K562 (cell line): ENCODE data around the gene BCKDHB. TPM values are rescaled to one million over a fixed set of nuclear protein-coding genes. Genes with fewer than 3 reads are reported as not detected.

Source experiments
- BHLHE40 ChIP-seq: IDR thresholded peaks from 2 replicates; pipeline ENCODE4 v1.6.1; 2011; ENCODE audit warnings: low read length, improper control_type of control experiment
- CHD1 ChIP-seq: fragments of 200-600 bp; sonication (generic); IDR thresholded peaks from one replicate; pipeline ENCODE4 v1.6.1; 2012; ENCODE audit warnings: mild to moderate bottlenecking, moderate library complexity, low read length, inconsistent platforms
- E4F1 ChIP-seq: fragments of 250-450 bp; sonication (Bioruptor Pico); IDR thresholded peaks from 2 replicates; pipeline ENCODE4 v1.5.0; 2021; ENCODE audit warnings: mild to moderate bottlenecking, borderline replicate concordance
- HMGN3 ChIP-seq: IDR thresholded peaks from 2 replicates; pipeline ENCODE4 v1.6.1; 2011; ENCODE audit warnings: borderline replicate concordance, low read depth, mild to moderate bottlenecking, mixed read lengths, low read length; ENCODE audit not compliant: insufficient read length; ENCODE audit errors: extremely low read depth
- MAX ChIP-seq: sonication (generic); formaldehyde crosslinking; IDR thresholded peaks from 2 replicates; pipeline ENCODE4 v1.9.0; 2022; ENCODE audit warnings: mild to moderate bottlenecking, missing genetic modification reagents
- MIER1 ChIP-seq: fragments of 450-650 bp; IDR thresholded peaks from 2 replicates; pipeline ENCODE4 v1.6.1; 2016; ENCODE audit warnings: antibody characterized with exemption, mild to moderate bottlenecking, low read depth
- MNT ChIP-seq, 2 experiments: fragments of 450-650 bp; conservative IDR thresholded peaks; 2 replicates each; pipeline ENCODE4 v1.6.1; 2017; ENCODE audit warnings: mild to moderate bottlenecking in 2 of 2, moderate library complexity in 2 of 2
- MXI1 ChIP-seq: IDR thresholded peaks from 2 replicates; pipeline ENCODE4 v1.6.1; 2011; ENCODE audit warnings: low read depth, mild to moderate bottlenecking, improper control_type of control experiment, low read length
- MYC ChIP-seq, 2 experiments: fragments of 250-450 bp in 1 of 2; sonication (Bioruptor Pico) in 1 of 2; IDR thresholded peaks; 2 replicates each; pipeline versions ENCODE4 v1.5.1 to v1.6.1; 2012 to 2021; ENCODE audit warnings: low read depth in 2 of 2, borderline replicate concordance in 1 of 2, improper control_type of control experiment in 1 of 2, low read length in 1 of 2, mild to moderate bottlenecking in 1 of 2, moderate library complexity in 1 of 2
- NFYB ChIP-seq: IDR thresholded peaks from 2 replicates; pipeline ENCODE4 v1.6.1; 2011; ENCODE audit warnings: mild to moderate bottlenecking, moderate library complexity; ENCODE audit not compliant: insufficient read length; ENCODE audit errors: extremely low read depth
- NR2C2 ChIP-seq, 2 experiments: fragments of 200-800 bp in 1 of 2; sonication (Bioruptor generic) in 1 of 2; sonication (generic) in 1 of 2; formaldehyde crosslinking in 1 of 2; IDR thresholded peaks; 2 replicates each; pipeline versions ENCODE4 v1.6.1 to v1.8.0; 2016 to 2022; ENCODE audit warnings: mild to moderate bottlenecking in 1 of 2, missing compliant biosample characterization in 1 of 2, missing genetic modification characterization in 1 of 2, missing genetic modification reagents in 1 of 2
- PHF8 ChIP-seq: fragments of 200-600 bp; sonication (generic); IDR thresholded peaks from 2 replicates; pipeline ENCODE4 v1.6.1; 2012; ENCODE audit warnings: mixed run types, mild to moderate bottlenecking, inconsistent platforms, low read length, moderate library complexity, borderline replicate concordance
- SNIP1 ChIP-seq: fragments of 450-650 bp; IDR thresholded peaks from 2 replicates; pipeline ENCODE4 v1.7.1; 2017; ENCODE audit warnings: low read depth, mild to moderate bottlenecking
- SP1 ChIP-seq: sonication (generic); formaldehyde crosslinking; IDR thresholded peaks from 2 replicates; pipeline ENCODE4 v1.8.1; 2022; ENCODE audit warnings: mild to moderate bottlenecking, missing genetic modification reagents
- TEAD1 ChIP-seq, 2 experiments: fragments of 450-650 bp in 1 of 2; sonication (generic) in 1 of 2; formaldehyde crosslinking; IDR thresholded peaks; 2 replicates each; pipeline versions ENCODE4 v1.4.0 to v1.8.0; 2020 to 2022; ENCODE audit warnings: mild to moderate bottlenecking in 2 of 2, missing genetic modification reagents in 1 of 2
- TSHZ1 ChIP-seq: fragments of 250-450 bp; sonication (Bioruptor Pico); IDR thresholded peaks from 2 replicates; pipeline ENCODE4 v1.4.0; 2020; ENCODE audit warnings: mild to moderate bottlenecking, moderate library complexity
- polyA plus RNA-seq, 8 experiments: library from polyadenylated mRNA; depleted of rRNA in 4 of 8; stranded (reverse) in 5 of 8; unstranded in 3 of 8; fragments of >200 nt; fragmentation: Nextera tagmentation in 2 of 8; fragmentation: Illumina TruSeq in 1 of 8; extraction: Ambion mirVana in 2 of 8; extraction: Trizol in 1 of 8; gene quantifications; 2 replicates each; pipeline versions ENCODE4 v1.2.1 to v1.2.3, GENCODE V29; 2011 to 2014; ENCODE audit warnings: inconsistent platforms in 1 of 8, missing spikeins in 1 of 8
- total RNA-seq, 7 experiments: library from RNA; depleted of rRNA in 6 of 7; stranded (reverse); fragments of >200 nt in 6 of 7; fragmentation: Illumina TruSeq in 2 of 7; extraction: Trizol in 2 of 7; gene quantifications; 2 replicates each; pipeline versions ENCODE4 v1.2.1 to v1.2.3, GENCODE V29; 2011 to 2021; ENCODE audit warnings: low replicate concordance in 1 of 7

The BCKDHB gene
- total and polyA plus RNA-seq, 9 of the 15 experiments (the other 6 are each of a cell fraction or from before 2014, with no cell fraction given), result 4.1 to 23.7 (median 7.5) TPM

GRCh38 chr6:80106418-80107235 is at the start of gene BCKDHB (continued):
- TF ChIP-seq E4F1 (CRISPR knock-in tag) (no peak), PHF8 (peak; percentile 79; the same call in 1 of the 2 replicates), CHD1 (no peak), NFYB (peak; percentile 20), MXI1 (peak; percentile 9; the same call in 1 of the 2 replicates), NR2C2 (CRISPR knock-in tag; IDR thresholded peaks at IDR 0.05) (no peak), NR2C2 (tag; IDR thresholded peaks at IDR 0.05) (peak; percentile 65), SNIP1 (no peak), TEAD1 (CRISPR knock-in tag; IDR thresholded peaks at IDR 0.05) (peak in 1 of 2 experiments; percentile 78; a peak in 2 of 4 replicates), BHLHE40 (peak; percentile 38; the same call in 1 of the 2 replicates), MAX (peak; percentile 70), TSHZ1 (CRISPR knock-in tag) (no peak), MIER1 (no peak), SP1 (CRISPR knock-in tag) (peak; percentile 79), MYC (IDR thresholded peaks at IDR 0.05; ENCODE audit: low read depth, low read length) (peak; percentile 32; the same call in 1 of the 2 replicates), MYC (CRISPR knock-in tag; IDR thresholded peaks at IDR 0.05; ENCODE audit: borderline replicate concordance, low read depth) (no peak), HMGN3 (peak; percentile 25), MNT (conservative IDR thresholded peaks at IDR 0.05) (peak; percentile 85 to 94)
